Measurements from ENCODE around the gene SHKBP1. TPM values are rescaled to one million over a fixed set of nuclear protein-coding genes. Genes with fewer than 3 reads are reported as not detected.

Gene SHKBP1
- total and polyA plus RNA-seq, 9 of the 15 experiments (the other 6 are each of a cell fraction or from before 2014, with no cell fraction given), result 1.2 to 58.1 (median 22.3) TPM

DNA sequence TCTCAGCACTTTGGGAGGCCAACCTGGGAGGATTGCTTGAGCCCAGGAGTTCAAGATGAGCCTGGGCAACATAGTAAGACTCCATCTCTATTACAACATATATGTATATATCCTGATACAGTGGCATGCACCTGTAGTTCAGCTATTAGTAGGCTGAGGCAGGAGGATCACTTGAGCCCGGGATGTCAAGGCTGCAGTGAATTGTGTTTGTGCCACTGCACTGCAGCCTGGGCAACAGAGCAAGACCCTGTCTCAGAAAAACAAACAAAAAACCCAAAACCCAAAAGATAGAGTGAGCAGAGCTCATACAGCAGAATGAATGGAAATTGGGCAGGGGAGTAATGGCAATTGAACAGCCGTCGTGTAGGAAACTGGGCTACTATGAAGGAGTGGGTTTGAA, 17.3 kb upstream of the SHKBP1 start:
- intact Hi-C loops (cut with micrococcal nuclease), result no loop called here
- Histone ChIP-seq H3K27ac (ENCODE audit: extremely low read depth, low read depth, low read length) (no peak overlapping the region), H3K4me2 (ENCODE audit: insufficient read depth, low read length) (no peak overlapping the region), H3K4me3 (no peak overlapping the region), H4K20me1 (replicated peaks; ENCODE audit: control insufficient read depth, insufficient read depth, low read length) (no peaks in the 10 kb centered on the region), H3K36me3 (ENCODE audit: control insufficient read depth, insufficient read depth, low read length) (no peaks in the 10 kb centered on the region), H3K79me2 (ENCODE audit: control insufficient read depth, insufficient read depth, low read length) (no peaks in the 10 kb centered on the region), H3K4me1 (replicated peaks in 1 of 2; ENCODE audit: control insufficient read depth in 2 of 2, insufficient read depth in 2 of 2, low read length in 2 of 2) (peaks cover 0 to 19% of the 10 kb centered on the region in 2 experiments; a peak in 2 of 5 replicates), H3K9ac (ENCODE audit: insufficient read depth in 1 of 2, low read depth in 2 of 2, low read length in 2 of 2) (no peak overlapping the region), H3K9me1 (ENCODE audit: control insufficient read depth, insufficient read depth, low read length) (no peaks in the 10 kb centered on the region), H3K27me3 (ENCODE audit: control insufficient read depth in 2 of 2, insufficient read depth in 2 of 2, low read length in 2 of 2) (peaks cover 12 to 39% of the 10 kb centered on the region in 2 experiments), H2AFZ (ENCODE audit: low read depth, low read length) (no peak overlapping the region), H3K9me3 (replicated peaks; ENCODE audit: control insufficient read depth, insufficient read depth, low read depth, low read length) (no peaks in the 10 kb centered on the region)
- DNase-seq (ENCODE audit: extremely low read depth in 1 of 4, low spot score in 3 of 4) (no peak), ATAC-seq (no peak), FAIRE-seq (no peak)
- CTCF ChIA-PET (ENCODE audit: low intra/inter-chr PET ratio), result no interaction called here
- POLR2A ChIA-PET, result interaction anchor here (0.7 kb wide), 1 partner anchor 185 kb away, joined by 3 read pairs; no protein-coding TSS in a partner anchor
- TF ChIP-seq RBM14 (IDR thresholded peaks at IDR 0.05; ENCODE audit: borderline replicate concordance, insufficient read depth, low read depth, low read length) (no peak), HDAC2 (IDR thresholded peaks at IDR 0.05) (no peak), RBM22 (IDR thresholded peaks at IDR 0.05; ENCODE audit: low read depth, low read length, poor library complexity, severe bottlenecking) (no peak), ZNF121 (CRISPR knock-in tag; conservative IDR thresholded peaks at IDR 0.05) (peak; percentile 44), SIRT6 (IDR thresholded peaks at IDR 0.05; ENCODE audit: low read depth, low read length) (no peak)
- TF ChIP-seq, protein P1, sequence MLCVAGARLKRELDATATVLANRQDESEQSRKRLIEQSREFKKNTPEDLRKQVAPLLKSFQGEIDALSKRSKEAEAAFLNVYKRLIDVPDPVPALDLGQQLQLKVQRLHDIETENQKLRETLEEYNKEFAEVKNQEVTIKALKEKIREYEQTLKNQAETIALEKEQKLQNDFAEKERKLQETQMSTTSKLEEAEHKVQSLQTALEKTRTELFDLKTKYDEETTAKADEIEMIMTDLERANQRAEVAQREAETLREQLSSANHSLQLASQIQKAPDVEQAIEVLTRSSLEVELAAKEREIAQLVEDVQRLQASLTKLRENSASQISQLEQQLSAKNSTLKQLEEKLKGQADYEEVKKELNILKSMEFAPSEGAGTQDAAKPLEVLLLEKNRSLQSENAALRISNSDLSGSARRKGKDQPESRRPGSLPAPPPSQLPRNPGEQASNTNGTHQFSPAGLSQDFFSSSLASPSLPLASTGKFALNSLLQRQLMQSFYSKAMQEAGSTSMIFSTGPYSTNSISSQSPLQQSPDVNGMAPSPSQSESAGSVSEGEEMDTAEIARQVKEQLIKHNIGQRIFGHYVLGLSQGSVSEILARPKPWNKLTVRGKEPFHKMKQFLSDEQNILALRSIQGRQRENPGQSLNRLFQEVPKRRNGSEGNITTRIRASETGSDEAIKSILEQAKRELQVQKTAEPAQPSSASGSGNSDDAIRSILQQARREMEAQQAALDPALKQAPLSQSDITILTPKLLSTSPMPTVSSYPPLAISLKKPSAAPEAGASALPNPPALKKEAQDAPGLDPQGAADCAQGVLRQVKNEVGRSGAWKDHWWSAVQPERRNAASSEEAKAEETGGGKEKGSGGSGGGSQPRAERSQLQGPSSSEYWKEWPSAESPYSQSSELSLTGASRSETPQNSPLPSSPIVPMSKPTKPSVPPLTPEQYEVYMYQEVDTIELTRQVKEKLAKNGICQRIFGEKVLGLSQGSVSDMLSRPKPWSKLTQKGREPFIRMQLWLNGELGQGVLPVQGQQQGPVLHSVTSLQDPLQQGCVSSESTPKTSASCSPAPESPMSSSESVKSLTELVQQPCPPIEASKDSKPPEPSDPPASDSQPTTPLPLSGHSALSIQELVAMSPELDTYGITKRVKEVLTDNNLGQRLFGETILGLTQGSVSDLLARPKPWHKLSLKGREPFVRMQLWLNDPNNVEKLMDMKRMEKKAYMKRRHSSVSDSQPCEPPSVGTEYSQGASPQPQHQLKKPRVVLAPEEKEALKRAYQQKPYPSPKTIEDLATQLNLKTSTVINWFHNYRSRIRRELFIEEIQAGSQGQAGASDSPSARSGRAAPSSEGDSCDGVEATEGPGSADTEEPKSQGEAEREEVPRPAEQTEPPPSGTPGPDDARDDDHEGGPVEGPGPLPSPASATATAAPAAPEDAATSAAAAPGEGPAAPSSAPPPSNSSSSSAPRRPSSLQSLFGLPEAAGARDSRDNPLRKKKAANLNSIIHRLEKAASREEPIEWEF (CRISPR knock-in tag; IDR thresholded peaks at IDR 0.05), result no peak
- WGBS (ENCODE audit: insufficient coverage, low coverage, missing lambda C conversion rate), result 14% methylated on average over 3 of the region's 3 CpGs
- BruUV-seq (replicated peaks), result no TSS peak
- in situ Hi-C loops (cut with MboI), result no loop called here

Data from K562 (cell line).